ENCODE results near the gene TBC1D21. TPM values are rescaled to one million over a fixed set of nuclear protein-coding genes. Genes with fewer than 3 reads are reported as not detected.
A peak's percentile ranks its signal among the peaks of the same experiment; 100 is the strongest.

Gene TBC1D21
- total RNA-seq, 2 donors from 2014 or later = not detected

DNA sequence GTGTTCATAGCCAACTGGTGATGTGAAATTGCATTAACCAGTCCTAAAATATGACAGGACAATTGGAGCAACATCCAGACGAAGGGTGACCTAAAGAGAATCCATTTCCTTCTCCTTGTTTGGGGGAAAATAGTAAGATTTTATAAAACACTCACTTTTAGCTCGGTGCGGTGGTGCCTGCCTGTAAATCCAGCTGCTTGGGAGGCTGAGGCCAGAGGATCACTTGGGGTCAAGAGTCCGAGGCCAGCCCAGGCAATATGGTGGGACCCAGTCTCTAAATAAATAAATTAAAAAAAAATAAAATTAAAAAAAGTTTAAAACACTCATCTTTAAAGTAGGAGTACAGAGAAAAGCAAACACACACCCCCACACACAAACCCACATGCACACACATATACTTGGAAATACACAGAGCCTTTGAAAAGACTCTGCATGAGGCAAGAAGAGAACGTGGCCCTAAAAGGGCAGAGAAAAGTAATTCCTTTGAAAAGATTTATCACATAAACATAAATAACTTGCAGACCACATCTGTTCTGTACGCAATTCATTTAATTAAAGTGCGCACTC, 38.7 kb downstream of the TBC1D21 start:
- no peak for DNase-seq (ENCODE audit: low spot score in 2 of 2)
- no peak for ATAC-seq
- no peaks in the 10 kb centered on the region for H3K9me3 Mint-ChIP-seq
- peaks cover 0 to 6% of the 10 kb centered on the region in 2 donors for H3K36me3 Mint-ChIP-seq
- no peak overlapping the region for H3K27ac Mint-ChIP-seq

GRCh38 chr15:73914145-73914544, 40.8 kb downstream of the TBC1D21 start:
- Mint-ChIP-seq H3K27ac (peak overlapping the region; percentile 27), H3K9me3 (peaks cover 5 to 13% of the 10 kb centered on the region in 2 donors), H3K36me3 (peaks cover 17 to 22% of the 10 kb centered on the region in 2 donors)
- ATAC-seq = peak in 1 of 2 donors; percentile 58
- DNase-seq (ENCODE audit: low spot score in 2 of 2) = no peak

DNA sequence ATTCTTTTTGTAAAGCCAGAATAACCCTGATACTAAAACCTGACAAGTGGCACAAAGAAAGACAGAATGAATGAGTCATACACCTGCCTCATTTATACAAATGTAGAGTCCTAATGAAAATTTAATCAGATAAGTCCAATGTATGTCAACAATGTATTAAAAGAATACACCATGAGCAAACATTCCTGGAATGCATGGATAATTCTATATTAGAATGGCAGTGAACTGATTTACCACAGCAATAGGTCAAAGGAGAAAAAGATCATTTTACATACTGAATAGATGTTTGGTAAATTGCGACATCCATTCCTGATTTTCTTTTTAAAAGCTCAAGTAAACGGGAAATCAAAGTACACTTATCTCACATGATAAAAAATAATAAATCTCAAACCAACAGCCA, 41.7 kb downstream of the TBC1D21 start:
- Mint-ChIP-seq H3K9me3 (peaks cover 5 to 14% of the 10 kb centered on the region in 2 donors), H3K27ac (no peak overlapping the region), H3K36me3 (peaks cover 18 to 23% of the 10 kb centered on the region in 2 donors)
- no peak for DNase-seq (ENCODE audit: low spot score in 2 of 2)
- no peak for ATAC-seq

DNA sequence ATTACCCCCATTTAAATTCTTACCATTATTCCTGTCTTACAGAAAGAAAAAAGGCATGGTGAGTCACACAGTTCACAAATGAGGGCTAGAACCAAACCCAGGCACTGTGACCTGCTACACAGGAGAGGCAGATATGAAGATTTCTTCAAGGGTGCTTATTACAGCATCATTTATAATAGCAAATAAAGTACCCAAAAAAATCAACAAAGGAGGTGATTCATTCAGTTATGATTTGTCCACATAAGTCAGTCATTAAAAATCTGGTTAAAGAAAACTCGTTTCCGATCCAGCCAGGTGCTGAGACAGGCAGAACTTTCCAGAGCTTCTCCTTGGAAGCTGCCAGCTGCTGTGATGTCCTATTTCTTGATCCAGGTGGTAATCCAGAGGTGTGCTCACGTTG, 45.4 kb downstream of the TBC1D21 start:
- no peak for DNase-seq (ENCODE audit: low spot score in 2 of 2)
- no peak for ATAC-seq
- Mint-ChIP-seq H3K9me3 (peaks cover 5 to 14% of the 10 kb centered on the region in 2 donors), H3K27ac (no peak overlapping the region), H3K36me3 (peaks cover 18 to 23% of the 10 kb centered on the region in 2 donors)

GRCh38 chr15:73919706-73920105, 46.3 kb downstream of the TBC1D21 start:
- Mint-ChIP-seq H3K9me3 (peaks cover 5 to 14% of the 10 kb centered on the region in 2 donors), H3K27ac (no peak overlapping the region), H3K36me3 (peaks cover 18 to 23% of the 10 kb centered on the region in 2 donors)
- DNase-seq (ENCODE audit: low spot score in 2 of 2) = no peak
- ATAC-seq = no peak

- peaks cover 5 to 14% of the 10 kb centered on the region in 2 donors for H3K9me3 Mint-ChIP-seq
- no peak for DNase-seq (ENCODE audit: low spot score in 2 of 2)
- H3K36me3 Mint-ChIP-seq = peaks cover 18% of the 10 kb centered on the region in 2 donors
- no peak for ATAC-seq
- H3K27ac Mint-ChIP-seq = peak overlapping the region; percentile 8 to 66
These were observed 48.0 kb downstream of the TBC1D21 start for GRCh38 chr15:73921254-73921925.

DNA sequence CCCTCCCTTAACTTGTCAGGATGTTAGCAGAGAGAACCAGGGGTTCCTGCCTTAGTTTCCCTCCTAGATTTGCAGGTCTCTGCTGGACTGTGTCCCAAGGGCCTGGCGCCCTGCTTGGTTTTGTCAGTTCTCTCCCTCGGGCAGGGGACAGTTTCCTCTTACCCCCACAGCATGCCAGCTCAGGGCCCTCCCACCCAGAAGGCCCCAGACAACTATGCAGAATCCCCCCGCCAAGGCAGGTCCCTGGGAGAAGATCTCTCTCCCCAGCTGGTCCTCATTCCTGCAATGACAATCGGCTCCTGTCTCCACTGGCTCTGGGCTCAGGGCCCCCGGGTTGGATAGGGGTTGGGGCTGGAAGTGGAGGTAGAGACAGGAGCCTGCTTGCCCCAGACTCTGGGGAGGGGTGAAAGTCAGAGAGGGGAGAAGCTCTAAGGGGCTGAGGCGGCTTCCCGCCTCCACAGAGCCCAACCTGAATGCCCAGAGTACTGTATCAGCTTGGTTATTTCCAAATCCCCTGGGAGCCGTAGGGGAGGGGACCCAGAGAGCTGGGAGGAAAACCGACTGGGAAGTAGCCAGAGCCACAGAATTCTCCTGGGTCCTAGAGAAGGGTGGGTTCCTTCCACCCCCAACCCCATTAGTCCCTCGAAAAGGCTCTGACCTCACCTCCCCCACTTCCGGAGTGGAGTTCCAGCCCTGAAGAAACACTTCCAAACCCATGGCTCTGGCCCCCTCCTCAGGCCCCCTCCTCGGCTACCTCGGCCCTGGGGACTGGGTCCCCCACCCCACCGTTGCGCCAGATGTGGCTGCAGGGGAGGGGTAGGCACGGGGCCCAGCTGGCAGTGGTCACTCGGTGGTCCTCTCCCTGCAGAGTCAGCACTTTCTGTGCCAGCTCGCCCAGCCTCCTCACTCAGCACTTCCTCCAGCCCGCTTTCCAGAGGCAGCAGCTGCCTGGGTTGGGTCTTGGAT, 49.1 kb downstream of the TBC1D21 start:
- no peak for ATAC-seq
- Mint-ChIP-seq H3K27ac (no peak overlapping the region), H3K36me3 (peaks cover 17 to 18% of the 10 kb centered on the region in 2 donors), H3K9me3 (peaks cover 5 to 14% of the 10 kb centered on the region in 2 donors)
- DNase-seq (ENCODE audit: low spot score in 2 of 2) = no peak

DNA sequence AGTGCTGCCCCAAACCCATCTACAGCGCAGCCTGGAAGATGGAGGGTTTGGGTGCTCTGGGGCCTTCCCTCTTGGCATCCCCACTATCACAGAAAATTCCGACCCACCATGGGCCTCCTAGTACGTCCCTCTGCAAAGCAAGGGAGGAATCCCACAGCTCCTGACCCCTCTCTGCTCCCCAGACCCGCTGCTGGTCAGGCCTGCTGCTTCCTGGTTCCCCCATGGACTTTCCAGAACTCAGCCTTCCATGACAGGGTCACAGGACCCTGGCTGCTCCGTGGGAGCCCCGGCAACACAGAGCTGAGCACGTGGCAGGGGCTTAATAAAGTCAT, 49.8 kb downstream of the TBC1D21 start:
- peaks cover 11% of the 10 kb centered on the region in 2 donors for H3K36me3 Mint-ChIP-seq
- DNase-seq (ENCODE audit: low spot score in 2 of 2) = no peak
- H3K9me3 Mint-ChIP-seq = peaks cover 0 to 8% of the 10 kb centered on the region in 2 donors
- ATAC-seq = no peak
- H3K27ac Mint-ChIP-seq = peak overlapping the region; percentile 39 to 42

DNA sequence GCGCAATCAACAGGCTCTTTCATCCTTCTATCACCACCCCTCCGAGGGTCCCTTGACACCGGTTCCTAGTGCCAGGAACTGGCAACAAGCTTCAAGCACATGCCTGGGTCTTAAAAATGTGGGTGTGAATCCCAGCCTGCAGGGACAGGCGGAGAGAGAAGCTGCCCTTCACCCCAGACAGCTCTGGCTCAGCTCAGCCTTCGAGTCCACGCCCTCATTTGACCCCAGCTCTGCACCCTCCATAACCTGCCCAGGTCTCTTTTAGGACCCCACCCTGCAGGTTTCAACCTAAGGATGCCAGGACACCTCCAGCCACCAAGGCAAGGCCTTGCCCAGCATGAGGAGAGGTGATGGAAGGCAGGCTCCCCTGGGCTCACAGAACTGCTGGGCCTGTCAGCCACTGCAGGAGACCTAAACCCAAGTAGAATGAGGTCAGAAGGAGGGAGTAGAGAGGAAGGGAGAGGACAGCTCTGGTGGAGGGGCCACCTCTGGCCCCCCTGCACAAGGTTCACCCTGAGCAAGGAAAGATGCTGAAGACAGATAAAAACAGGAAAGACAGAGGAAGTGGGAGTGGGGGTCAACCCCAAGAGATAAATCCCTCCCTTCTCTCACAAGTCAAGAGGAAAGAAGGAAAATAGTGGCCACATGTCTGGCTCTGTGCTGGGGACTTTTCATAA, 50.3 kb downstream of the TBC1D21 start:
- peaks cover 6% of the 10 kb centered on the region in 2 donors for H3K36me3 Mint-ChIP-seq
- H3K9me3 Mint-ChIP-seq = peaks cover 0 to 5% of the 10 kb centered on the region in 2 donors
- DNase-seq (ENCODE audit: low spot score in 2 of 2) (no peak), ATAC-seq (no peak)
- H3K27ac Mint-ChIP-seq = peak overlapping the region; percentile 39 to 42

- Mint-ChIP-seq H3K9me3 (no peaks in the 10 kb centered on the region), H3K36me3 (no peaks in the 10 kb centered on the region), H3K27ac (peak overlapping the region; percentile 42 to 60)
- DNase-seq (ENCODE audit: low spot score in 2 of 2) (peak in 1 of 2 donors; percentile 42), ATAC-seq (peak; percentile 50 to 70)
These were observed 51.0 kb downstream of the TBC1D21 start for GRCh38 chr15:73924171-73924921.

DNA sequence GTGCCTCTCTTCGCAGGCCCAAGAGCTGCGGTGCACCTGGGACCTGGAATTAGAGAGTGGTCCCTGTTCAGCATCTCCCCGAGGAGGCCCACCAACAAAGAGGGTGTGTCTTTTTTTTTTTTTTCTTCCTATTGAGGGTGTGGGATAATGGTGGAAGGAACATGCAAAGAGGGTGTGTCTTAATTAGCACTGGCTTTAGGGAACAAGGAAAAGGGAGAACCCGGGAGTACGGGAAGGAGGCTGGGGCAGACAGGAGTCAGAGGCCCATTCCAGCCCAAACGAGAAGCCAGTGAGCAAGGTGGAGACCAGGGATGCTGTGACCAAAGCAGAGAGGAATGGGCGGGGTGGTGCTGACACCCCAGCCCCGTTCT, 52.5 kb downstream of the TBC1D21 start:
- no peaks in the 10 kb centered on the region for H3K9me3 Mint-ChIP-seq
- DNase-seq (ENCODE audit: low spot score in 2 of 2) (no peak), ATAC-seq (no peak)
- no peak overlapping the region for H3K27ac Mint-ChIP-seq
- no peaks in the 10 kb centered on the region for H3K36me3 Mint-ChIP-seq

GRCh38 chr15:73926219-73927002, 53.0 kb downstream of the TBC1D21 start, which contains the start of gene LOXL1:
Gene LOXL1 (plus strand): TSS chr15:73926462. CDS start chr15:73926784, 322 bp downstream.
- no peaks in the 10 kb centered on the region for H3K36me3 Mint-ChIP-seq
- no peaks in the 10 kb centered on the region for H3K9me3 Mint-ChIP-seq
- ATAC-seq (no peak), DNase-seq (ENCODE audit: low spot score in 2 of 2) (no peak)
- H3K27ac Mint-ChIP-seq = no peak within 1 kb of the TSS

- Mint-ChIP-seq H3K27ac (no peak overlapping the region), H3K9me3 (no peaks in the 10 kb centered on the region), H3K36me3 (no peaks in the 10 kb centered on the region)
- DNase-seq (ENCODE audit: low spot score in 2 of 2) (peak in 1 of 2 donors; percentile 42), ATAC-seq (peak; percentile 7 to 33)
These were observed 53.7 kb downstream of the TBC1D21 start for GRCh38 chr15:73927003-73927475.

- H3K9me3 Mint-ChIP-seq = no peaks in the 10 kb centered on the region
- H3K27ac Mint-ChIP-seq = no peak overlapping the region
- H3K36me3 Mint-ChIP-seq = no peaks in the 10 kb centered on the region
- DNase-seq (ENCODE audit: low spot score in 2 of 2) (peak; percentile 77 to 81), ATAC-seq (peak; percentile 84 to 87)
These were observed 54.3 kb downstream of the TBC1D21 start for GRCh38 chr15:73927476-73928240.

- Mint-ChIP-seq H3K36me3 (no peaks in the 10 kb centered on the region), H3K27ac (no peak overlapping the region), H3K9me3 (no peaks in the 10 kb centered on the region)
- DNase-seq (ENCODE audit: low spot score in 2 of 2) = no peak
- no peak for ATAC-seq
These were observed 54.8 kb downstream of the TBC1D21 start for GRCh38 chr15:73928241-73928579.
